Measurements from ENCODE around the gene KRTAP9-1. TPM values are rescaled to one million over a fixed set of nuclear protein-coding genes. Genes with fewer than 3 reads are reported as not detected.

The KRTAP9-1 gene
- total RNA-seq, 1 experiment from 2014 or later, result not detected

DNA sequence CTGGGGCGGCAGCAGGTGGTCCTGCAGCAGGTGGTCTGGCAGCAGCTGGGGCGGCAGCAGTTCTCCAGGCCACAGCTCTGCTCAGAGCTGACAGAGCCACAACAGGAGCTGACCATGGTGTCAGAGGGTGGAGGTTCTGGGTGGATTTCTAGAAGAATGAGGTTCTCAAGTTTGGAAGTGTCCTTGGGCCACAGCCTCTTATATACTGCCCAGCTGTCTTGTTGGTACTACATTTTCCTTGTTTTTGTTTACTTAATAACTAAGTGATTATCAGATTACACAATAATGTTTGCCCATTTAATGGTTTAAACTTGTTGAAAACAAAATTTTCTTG lies 40.1 kb upstream of the KRTAP9-1 start, which contains the start of gene KRTAP4-5:
TSS of gene KRTAP4-5 (minus strand) at position 174 of the 334 bp plus-strand sequence. CDS start at position 116, 58 bp downstream.
- intact Hi-C loops (cut with micrococcal nuclease), result no loop called here
- no TSS peak for BruUV-seq (replicated peaks)
- Histone ChIP-seq H3K9ac (ENCODE audit: low read length) (no peak within 1 kb of the TSS), H3K36me3 (ENCODE audit: low read depth, low read length) (no peaks in the 10 kb centered on the region), H3K79me2 (ENCODE audit: low read length) (no peaks in the 10 kb centered on the region), H3F3A (ENCODE audit: low read length, unreplicated experiment) (no peaks in the 10 kb centered on the region), H3K4me2 (ENCODE audit: low read length) (no peak within 1 kb of the TSS), H3K9me2 (replicated peaks; ENCODE audit: low read length) (no peaks in the 10 kb centered on the region), H4K20me1 (ENCODE audit: low read length) (no peaks in the 10 kb centered on the region), H3K4me1 (ENCODE audit: insufficient read depth, low read length) (no peaks in the 10 kb centered on the region; the same call in 1 of the 2 replicates), H2AFZ (ENCODE audit: low read length) (no peak within 1 kb of the TSS), H3K4me3 (ENCODE audit: low read length) (no peak within 1 kb of the TSS), H3K27ac (ENCODE audit: low read length) (no peak within 1 kb of the TSS), H3K27me3 (ENCODE audit: low read length) (no peaks in the 10 kb centered on the region), H3K9me3 (ENCODE audit: low read length) (no peaks in the 10 kb centered on the region)
- ChIA-PET POLR2A (ENCODE audit: unreplicated experiment) (interaction anchor here (0.7 kb wide), 1 partner anchor 248 kb away, joined by 3 read pairs; no protein-coding TSS in a partner anchor), CTCF (no interaction called here)
- no peak for TF ChIP-seq EZH2phosphoT487 (IDR thresholded peaks at IDR 0.05; ENCODE audit: borderline replicate concordance, low read length)
- TF ChIP-seq, protein P1, sequence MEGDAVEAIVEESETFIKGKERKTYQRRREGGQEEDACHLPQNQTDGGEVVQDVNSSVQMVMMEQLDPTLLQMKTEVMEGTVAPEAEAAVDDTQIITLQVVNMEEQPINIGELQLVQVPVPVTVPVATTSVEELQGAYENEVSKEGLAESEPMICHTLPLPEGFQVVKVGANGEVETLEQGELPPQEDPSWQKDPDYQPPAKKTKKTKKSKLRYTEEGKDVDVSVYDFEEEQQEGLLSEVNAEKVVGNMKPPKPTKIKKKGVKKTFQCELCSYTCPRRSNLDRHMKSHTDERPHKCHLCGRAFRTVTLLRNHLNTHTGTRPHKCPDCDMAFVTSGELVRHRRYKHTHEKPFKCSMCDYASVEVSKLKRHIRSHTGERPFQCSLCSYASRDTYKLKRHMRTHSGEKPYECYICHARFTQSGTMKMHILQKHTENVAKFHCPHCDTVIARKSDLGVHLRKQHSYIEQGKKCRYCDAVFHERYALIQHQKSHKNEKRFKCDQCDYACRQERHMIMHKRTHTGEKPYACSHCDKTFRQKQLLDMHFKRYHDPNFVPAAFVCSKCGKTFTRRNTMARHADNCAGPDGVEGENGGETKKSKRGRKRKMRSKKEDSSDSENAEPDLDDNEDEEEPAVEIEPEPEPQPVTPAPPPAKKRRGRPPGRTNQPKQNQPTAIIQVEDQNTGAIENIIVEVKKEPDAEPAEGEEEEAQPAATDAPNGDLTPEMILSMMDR (conservative IDR thresholded peaks at IDR 0.05; ENCODE audit: low read depth, low read length), result no peak
- no peak for TF ChIP-seq EZH2 (IDR thresholded peaks at IDR 0.05; ENCODE audit: low read length, unreplicated experiment)
- no peak for ATAC-seq
- no peak for DNase-seq

DNA sequence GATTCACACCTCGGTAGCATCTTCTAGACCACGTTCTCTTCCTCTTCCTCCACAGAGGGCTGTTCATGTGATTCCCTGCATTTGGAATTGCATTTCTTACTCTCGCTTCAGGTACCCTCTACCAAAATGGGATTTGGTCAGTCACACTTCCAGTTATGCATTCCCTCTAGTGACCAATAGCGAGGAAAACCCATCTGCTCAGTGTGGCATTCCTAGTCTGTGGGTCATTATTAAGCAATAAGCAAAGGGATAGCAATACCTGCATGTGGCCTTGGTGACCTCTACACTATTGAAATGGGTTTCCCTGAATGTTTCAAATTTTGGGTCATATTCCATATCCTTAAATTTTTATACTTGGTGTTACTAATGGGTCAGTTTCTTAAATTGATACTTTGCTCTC lies 39.7 kb upstream of the KRTAP9-1 start:
- DNase-seq (no peak), ATAC-seq (no peak)
- H3K27me3 ChIP-seq (ENCODE audit: low read length), result no peaks in the 10 kb centered on the region
- H3K4me2 ChIP-seq (ENCODE audit: low read length), result no peak overlapping the region
- H4K20me1 ChIP-seq (ENCODE audit: low read length), result no peaks in the 10 kb centered on the region
- H3K9me2 ChIP-seq (replicated peaks; ENCODE audit: low read length), result no peaks in the 10 kb centered on the region
- no peak for TF ChIP-seq EZH2phosphoT487 (IDR thresholded peaks at IDR 0.05; ENCODE audit: borderline replicate concordance, low read length)
- TF ChIP-seq EZH2 (IDR thresholded peaks at IDR 0.05; ENCODE audit: low read length, unreplicated experiment), result no peak
- TF ChIP-seq, protein P1 (conservative IDR thresholded peaks at IDR 0.05; ENCODE audit: low read depth, low read length), result no peak
- no peaks in the 10 kb centered on the region for H3K36me3 ChIP-seq (ENCODE audit: low read depth, low read length)
- H3K9me3 ChIP-seq (ENCODE audit: low read length), result no peaks in the 10 kb centered on the region
- no TSS peak for BruUV-seq (replicated peaks)
- H2AFZ ChIP-seq (ENCODE audit: low read length), result no peak overlapping the region
- no peaks in the 10 kb centered on the region for H3F3A ChIP-seq (ENCODE audit: low read length, unreplicated experiment)
- intact Hi-C loops (cut with micrococcal nuclease), result no loop called here
- ChIA-PET CTCF (no interaction called here), POLR2A (ENCODE audit: unreplicated experiment) (interaction anchor here (0.6 kb wide), 1 partner anchor 46 kb away, joined by 3 read pairs; no protein-coding TSS in a partner anchor)
- H3K79me2 ChIP-seq (ENCODE audit: low read length), result no peaks in the 10 kb centered on the region
- no peak overlapping the region for H3K27ac ChIP-seq (ENCODE audit: low read length)
- no peak overlapping the region for H3K4me3 ChIP-seq (ENCODE audit: low read length)
- H3K4me1 ChIP-seq (ENCODE audit: insufficient read depth, low read length), result no peaks in the 10 kb centered on the region; the same call in 1 of the 2 replicates
- no peak overlapping the region for H3K9ac ChIP-seq (ENCODE audit: low read length)

DNA sequence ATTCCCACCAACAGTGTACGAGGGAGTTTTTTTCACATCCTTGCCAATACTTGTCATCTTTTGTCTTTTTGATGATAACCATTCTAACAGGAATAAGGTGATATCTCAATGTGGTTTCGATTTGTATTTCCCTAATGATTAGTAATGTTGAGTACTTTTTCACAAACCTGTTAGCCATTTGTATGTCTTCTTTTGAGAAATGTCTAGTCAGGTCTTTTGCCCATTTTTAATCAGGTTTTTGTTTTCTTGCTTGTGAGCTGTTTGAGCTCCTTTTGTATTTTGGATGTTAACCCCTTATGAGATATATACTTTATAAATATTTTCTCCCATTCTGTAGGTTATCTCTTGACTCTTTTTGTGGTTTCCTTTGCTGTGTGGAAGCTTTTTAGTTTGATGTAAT lies 38.2 kb upstream of the KRTAP9-1 start:
- Histone ChIP-seq H3K4me2 (ENCODE audit: low read length) (no peak overlapping the region), H3K4me1 (ENCODE audit: insufficient read depth, low read length) (no peaks in the 10 kb centered on the region; the same call in 1 of the 2 replicates), H3K27me3 (ENCODE audit: low read length) (no peaks in the 10 kb centered on the region), H3K9ac (ENCODE audit: low read length) (no peak overlapping the region), H3K9me2 (replicated peaks; ENCODE audit: low read length) (no peaks in the 10 kb centered on the region), H4K20me1 (ENCODE audit: low read length) (no peaks in the 10 kb centered on the region), H3K36me3 (ENCODE audit: low read depth, low read length) (no peaks in the 10 kb centered on the region), H3K79me2 (ENCODE audit: low read length) (no peaks in the 10 kb centered on the region), H3K4me3 (ENCODE audit: low read length) (no peak overlapping the region), H2AFZ (ENCODE audit: low read length) (no peak overlapping the region), H3F3A (ENCODE audit: low read length, unreplicated experiment) (no peaks in the 10 kb centered on the region), H3K27ac (ENCODE audit: low read length) (no peak overlapping the region), H3K9me3 (ENCODE audit: low read length) (no peaks in the 10 kb centered on the region)
- TF ChIP-seq EZH2 (IDR thresholded peaks at IDR 0.05; ENCODE audit: low read length, unreplicated experiment) (no peak), EZH2phosphoT487 (IDR thresholded peaks at IDR 0.05; ENCODE audit: borderline replicate concordance, low read length) (no peak)
- TF ChIP-seq, protein P1 (conservative IDR thresholded peaks at IDR 0.05; ENCODE audit: low read depth, low read length), result no peak
- ATAC-seq (no peak), DNase-seq (no peak)
- intact Hi-C loops (cut with micrococcal nuclease), result no loop called here
- ChIA-PET POLR2A (ENCODE audit: unreplicated experiment) (no interaction called here), CTCF (no interaction called here)
- no TSS peak for BruUV-seq (replicated peaks)
